Uterine smooth muscle cell (primary cell): ENCODE measurements around the gene TEX22. TPM values are rescaled to one million over a fixed set of nuclear protein-coding genes. Genes with fewer than 3 reads are reported as not detected.

Source experiments
- total RNA-seq: library from RNA; depleted of rRNA; stranded (reverse); fragments of >200 nt; gene quantifications from 2 replicates; pipeline ENCODE4 v1.2.3, GENCODE V29; 2014

TEX22 gene
- 0.11 and 0.25 TPM in 2 replicates for total RNA-seq

GRCh38 chr14:105398044-105398725, at the start of gene TEX22:
Gene TEX22 (plus strand): TSS chr14:105398538. CDS start chr14:105399341, 803 bp downstream.

DNA sequence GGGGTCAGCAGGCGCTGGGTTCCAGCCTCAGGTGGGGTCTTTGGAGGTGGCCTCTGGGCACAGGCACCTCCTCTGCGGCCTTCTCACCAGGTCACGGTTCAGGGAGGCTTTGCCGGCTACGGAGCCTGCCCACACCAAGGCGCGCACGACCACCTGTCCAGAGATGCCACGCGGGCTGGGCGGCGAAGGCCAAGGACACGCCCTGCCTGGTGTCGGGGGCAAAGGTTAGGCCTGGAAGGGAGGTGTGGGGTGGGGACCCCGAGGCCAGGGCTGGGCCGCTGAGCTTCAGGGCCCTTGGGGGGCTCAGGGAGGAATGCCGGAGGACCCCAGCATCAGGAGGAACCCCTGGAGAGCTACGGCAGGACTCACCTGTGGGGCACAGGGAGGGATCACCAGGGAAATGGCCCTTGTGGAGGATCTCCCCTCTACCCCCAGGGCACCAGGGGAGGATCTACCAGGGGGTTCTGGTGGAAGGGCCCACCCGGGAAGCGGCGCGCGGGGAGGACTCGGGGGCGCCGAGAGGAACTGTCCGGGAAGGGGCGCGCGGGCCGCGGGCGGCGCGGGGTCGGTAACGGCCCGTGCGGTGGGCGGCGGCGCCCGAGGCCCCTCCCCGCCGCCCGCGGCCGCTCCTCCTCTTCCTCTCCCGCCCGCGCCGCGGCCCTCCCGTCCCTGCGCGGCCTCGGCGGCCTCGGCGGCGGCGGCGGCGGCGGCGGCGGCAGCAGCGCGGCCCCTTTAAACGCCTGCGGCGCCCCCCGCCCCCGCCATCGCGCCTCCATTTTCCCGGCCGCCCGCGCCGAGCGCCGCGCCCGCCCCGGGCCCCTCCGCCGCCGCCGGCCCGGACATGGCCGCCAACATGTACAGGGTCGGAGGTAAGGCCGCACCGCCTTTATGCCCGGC, 21.1 kb downstream of the TEX22 start, which contains the start of gene MTA1:
Gene MTA1 (plus strand): TSS at position 633 of the 897 bp plus-strand sequence. CDS start 209 bp downstream, at position 842.

Other genes with a start within 250 kb of the TEX22 start
- gene JAG2, start 229.8 kb upstream of the TEX22 start, total RNA-seq = 0.66 and 2.0 TPM in 2 replicates
- 7.9 and 21.4 TPM in 2 replicates for gene NUDT14, start 217.2 kb upstream of the TEX22 start, total RNA-seq
- gene BTBD6, start 150.0 kb upstream of the TEX22 start, total RNA-seq = 61.2 and 78.5 TPM in 2 replicates
- gene BRF1, start 97.5 kb upstream of the TEX22 start, total RNA-seq = 47.0 and 49.2 TPM in 2 replicates
- gene PACS2, start 83.8 kb upstream of the TEX22 start, total RNA-seq = 34.5 and 65.5 TPM in 2 replicates
- 30.7 and 43.5 TPM in 2 replicates for gene MTA1, start 21.3 kb downstream of the TEX22 start, total RNA-seq
- gene CRIP2, start 76.3 kb downstream of the TEX22 start, total RNA-seq = 37.4 and 50.0 TPM in 2 replicates
- gene CRIP1, start 88.3 kb downstream of the TEX22 start, total RNA-seq = 0.11 and 0.50 TPM in 2 replicates
- 8.9 and 20.5 TPM in 2 replicates for gene TEDC1, start 92.7 kb downstream of the TEX22 start, total RNA-seq
- 9.2 and 10.7 TPM in 2 replicates for gene TMEM121, start 128.0 kb downstream of the TEX22 start, total RNA-seq